Melanocyte of skin (primary cell): ENCODE measurements around the gene CRTAP. TPM values are rescaled to one million over a fixed set of nuclear protein-coding genes. Genes with fewer than 3 reads are reported as not detected.

Experiments
- small RNA-seq, 2 donors: library from RNA; depleted of rRNA; stranded (forward); fragments of <200 nt; gene quantifications; one replicate each; pipeline ENCODE3, GENCODE V24; 2012
- total RNA-seq, 2 donors: library from RNA; depleted of rRNA; stranded (reverse); fragments of >200 nt; gene quantifications; 2 replicates each; pipeline ENCODE4 v1.2.3, GENCODE V29; 2012

The CRTAP gene
- total RNA-seq, result 100 to 1,000 TPM; 138 to 269 TPM

DNA sequence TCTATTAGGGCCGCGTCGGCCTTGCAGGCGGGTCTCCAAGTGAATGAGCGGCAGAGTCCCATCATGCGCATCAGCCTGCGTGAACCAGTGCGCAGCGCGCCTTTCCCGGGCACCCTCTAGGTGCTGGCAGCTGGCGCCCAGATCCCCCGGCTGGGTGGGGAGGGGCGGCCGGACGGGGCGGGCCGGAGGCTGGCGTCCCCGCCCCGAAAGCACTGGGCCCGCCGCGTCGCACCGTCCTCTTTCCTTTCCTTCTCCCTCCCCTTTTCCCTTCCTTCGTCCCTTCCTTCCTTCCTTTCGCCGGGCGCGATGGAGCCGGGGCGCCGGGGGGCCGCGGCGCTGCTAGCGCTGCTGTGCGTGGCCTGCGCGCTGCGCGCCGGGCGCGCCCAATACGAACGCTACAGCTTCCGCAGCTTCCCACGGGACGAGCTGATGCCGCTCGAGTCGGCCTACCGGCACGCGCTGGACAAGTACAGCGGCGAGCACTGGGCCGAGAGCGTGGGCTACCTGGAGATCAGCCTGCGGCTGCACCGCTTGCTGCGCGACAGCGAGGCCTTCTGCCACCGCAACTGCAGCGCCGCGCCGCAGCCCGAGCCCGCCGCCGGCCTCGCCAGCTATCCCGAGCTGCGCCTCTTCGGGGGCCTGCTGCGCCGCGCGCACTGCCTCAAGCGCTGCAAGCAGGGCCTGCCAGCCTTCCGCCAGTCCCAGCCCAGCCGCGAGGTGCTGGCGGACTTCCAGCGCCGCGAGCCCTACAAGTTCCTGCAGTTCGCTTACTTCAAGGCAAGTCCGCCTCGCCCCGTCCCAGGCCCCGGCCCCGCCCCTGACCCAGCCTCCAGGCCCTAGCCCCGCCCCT, at the start of gene CRTAP:
TSS of gene CRTAP (plus strand) at position 243 of the 850 bp plus-strand sequence. CDS start at position 307, 64 bp downstream.

Small RNAs within 50 kb of the gene (small RNA-seq; reads per million reads assigned to genes)
- 0 to 0.17 reads per million in 2 donors for gene AC123900.1
- 0 to 0.09 reads per million in 2 donors for gene RN7SL296P
- gene SUMO2P10, result 0 reads per million in 2 donors

Other genes starting within 250 kb of the CRTAP start
- gene CCR4, start 162.4 kb upstream of the CRTAP start, total RNA-seq, result not detected
- gene GLB1, start 16.9 kb upstream of the CRTAP start, total RNA-seq, result 10 to 100 TPM; 54.0 to 61.6 TPM
- 1 to 10 TPM; 5.5 to 9.7 TPM for gene TMPPE, start 16.9 kb upstream of the CRTAP start, total RNA-seq
- 10 to 100 TPM; 11.7 to 15.1 TPM for gene SUSD5, start 104.8 kb downstream of the CRTAP start, total RNA-seq
- 10 to 100 TPM; 14.3 to 20.3 TPM for gene FBXL2, start 163.4 kb downstream of the CRTAP start, total RNA-seq